ENCODE results near the gene MESP1. TPM values are rescaled to one million over a fixed set of nuclear protein-coding genes. Genes with fewer than 3 reads are reported as not detected.

MESP1 gene
- total RNA-seq, 1 donor from 2014 or later, result not detected

- Histone ChIP-seq H2AFZ (replicated peaks) (no peak overlapping the region), H3K9ac (no peak overlapping the region), H3F3A (ENCODE audit: low read depth) (no peaks in the 10 kb centered on the region), H3K36me3 (no peaks in the 10 kb centered on the region), H3K27ac (no peak overlapping the region), H3K4me2 (no peak overlapping the region), H3K4me3 (no peak overlapping the region), H3K79me2 (ENCODE audit: low read depth) (no peaks in the 10 kb centered on the region), H3K27me3 (no peaks in the 10 kb centered on the region), H3K9me3 (ENCODE audit: low read depth) (no peaks in the 10 kb centered on the region), H4K20me1 (ENCODE audit: low read depth) (no peaks in the 10 kb centered on the region), H3K4me1 (no peaks in the 10 kb centered on the region)
- no peaks in the 10 kb centered on the region for H3K4me1 Mint-ChIP-seq
- no peak overlapping the region for H3K27ac Mint-ChIP-seq
- H3K9me3 Mint-ChIP-seq, result no peaks in the 10 kb centered on the region
- H3K36me3 Mint-ChIP-seq, result no peaks in the 10 kb centered on the region
- TF ChIP-seq EZH2phosphoT487 (IDR thresholded peaks at IDR 0.05) (no peak), CTCF (IDR thresholded peaks at IDR 0.05) (no peak), EZH2 (IDR thresholded peaks at IDR 0.05) (no peak)
- no peak for DNase-seq (ENCODE audit: low spot score)
- peaks cover 7% of the 10 kb centered on the region for H3K27me3 Mint-ChIP-seq (ENCODE audit: insufficient read depth, low read depth)
- H3K4me3 Mint-ChIP-seq, result no peak overlapping the region
Measured at GRCh38 chr15:89768071-89768500, 17.0 kb upstream of the MESP1 start.

- H3K4me3 Mint-ChIP-seq, result no peak overlapping the region
Measured at GRCh38 chr15:89767411-89767915, 16.4 kb upstream of the MESP1 start.

GRCh38 chr15:89766357-89767311 lies 15.6 kb upstream of the MESP1 start:
- H4K20me1 ChIP-seq (ENCODE audit: low read depth), result no peaks in the 10 kb centered on the region
- Mint-ChIP-seq H3K27ac (no peak overlapping the region), H3K9me3 (no peaks in the 10 kb centered on the region), H3K4me1 (no peaks in the 10 kb centered on the region), H3K27me3 (ENCODE audit: insufficient read depth, low read depth) (peaks cover 7% of the 10 kb centered on the region), H3K4me3 (no peak overlapping the region), H3K36me3 (no peaks in the 10 kb centered on the region)
- H3K27me3 ChIP-seq, result no peaks in the 10 kb centered on the region
- H3F3A ChIP-seq (ENCODE audit: low read depth), result no peaks in the 10 kb centered on the region
- H3K79me2 ChIP-seq (ENCODE audit: low read depth), result no peaks in the 10 kb centered on the region
- TF ChIP-seq EZH2phosphoT487 (IDR thresholded peaks at IDR 0.05) (no peak), CTCF (IDR thresholded peaks at IDR 0.05) (no peak), EZH2 (IDR thresholded peaks at IDR 0.05) (no peak)
- no peak overlapping the region for H3K4me3 ChIP-seq
- no peak overlapping the region for H2AFZ ChIP-seq (replicated peaks)
- no peak overlapping the region for H3K27ac ChIP-seq
- no peak overlapping the region for H3K9ac ChIP-seq
- no peak for DNase-seq (ENCODE audit: low spot score)
- no peaks in the 10 kb centered on the region for H3K36me3 ChIP-seq
- H3K9me3 ChIP-seq (ENCODE audit: low read depth), result no peaks in the 10 kb centered on the region
- H3K4me1 ChIP-seq, result no peaks in the 10 kb centered on the region
- no peak overlapping the region for H3K4me2 ChIP-seq

More at GRCh38 chr15:89767411-89767915, 16.4 kb upstream of the MESP1 start:
- H2AFZ ChIP-seq (replicated peaks), result no peak overlapping the region
- no peaks in the 10 kb centered on the region for H3K9me3 ChIP-seq (ENCODE audit: low read depth)
- no peaks in the 10 kb centered on the region for H3F3A ChIP-seq (ENCODE audit: low read depth)
- H3K4me2 ChIP-seq, result no peak overlapping the region
- Mint-ChIP-seq H3K36me3 (no peaks in the 10 kb centered on the region), H3K27me3 (ENCODE audit: insufficient read depth, low read depth) (peaks cover 7% of the 10 kb centered on the region), H3K9me3 (no peaks in the 10 kb centered on the region), H3K4me1 (no peaks in the 10 kb centered on the region), H3K27ac (no peak overlapping the region)
- no peak overlapping the region for H3K9ac ChIP-seq
- TF ChIP-seq EZH2phosphoT487 (IDR thresholded peaks at IDR 0.05), result no peak
- TF ChIP-seq EZH2 (IDR thresholded peaks at IDR 0.05), result no peak
- TF ChIP-seq CTCF (IDR thresholded peaks at IDR 0.05), result no peak
- H3K27me3 ChIP-seq, result no peaks in the 10 kb centered on the region
- no peaks in the 10 kb centered on the region for H4K20me1 ChIP-seq (ENCODE audit: low read depth)
- no peaks in the 10 kb centered on the region for H3K36me3 ChIP-seq
- DNase-seq (ENCODE audit: low spot score), result no peak
- H3K4me3 ChIP-seq, result no peak overlapping the region
- H3K79me2 ChIP-seq (ENCODE audit: low read depth), result no peaks in the 10 kb centered on the region
- no peak overlapping the region for H3K27ac ChIP-seq
- H3K4me1 ChIP-seq, result no peaks in the 10 kb centered on the region

All from neural progenitor cell (in vitro differentiated cells).